ENCODE measurements around the gene PCDHGA10. TPM values are rescaled to one million over a fixed set of nuclear protein-coding genes. Genes with fewer than 3 reads are reported as not detected.

PCDHGA10 gene
- total RNA-seq, 1 donor from 2014 or later = 3.4 TPM

Other genes starting within 250 kb of the PCDHGA10 start
- gene PCDHB7, start 240.3 kb upstream of the PCDHGA10 start, total RNA-seq = under 0.01 and 1.9 TPM in 2 replicates
- not detected in 2 replicates for gene PCDHB8, start 235.2 kb upstream of the PCDHGA10 start, total RNA-seq
- 0.08 and 0.13 TPM in 2 replicates for gene PCDHB16, start 230.6 kb upstream of the PCDHGA10 start, total RNA-seq
- 0.08 TPM in 1 of 2 replicates, not detected in the other for gene PCDHB9, start 225.8 kb upstream of the PCDHGA10 start, total RNA-seq
- gene PCDHB10, start 220.6 kb upstream of the PCDHGA10 start, total RNA-seq = 0.13 and 0.24 TPM in 2 replicates
- gene PCDHB11, start 213.4 kb upstream of the PCDHGA10 start, total RNA-seq = 0.13 and 1.7 TPM in 2 replicates
- gene PCDHB12, start 204.3 kb upstream of the PCDHGA10 start, total RNA-seq = 0.08 TPM in 1 of 2 replicates, not detected in the other
- gene PCDHB13, start 199.1 kb upstream of the PCDHGA10 start, total RNA-seq = 0.26 and 1.0 TPM in 2 replicates
- gene PCDHB14, start 189.6 kb upstream of the PCDHGA10 start, total RNA-seq = 1.4 TPM in 1 of 2 replicates, not detected in the other
- under 0.01 and 0.48 TPM in 2 replicates for gene PCDHB15, start 167.6 kb upstream of the PCDHGA10 start, total RNA-seq
- not detected in 2 replicates for gene SLC25A2, start 108.9 kb upstream of the PCDHGA10 start, total RNA-seq
- gene TAF7, start 92.2 kb upstream of the PCDHGA10 start, total RNA-seq = 45.3 and 69.6 TPM in 2 replicates
- gene PCDHGA1, start 82.5 kb upstream of the PCDHGA10 start, total RNA-seq = 0.13 and 0.64 TPM in 2 replicates
- 0.39 and 3.8 TPM in 2 replicates for gene PCDHGA2, start 74.2 kb upstream of the PCDHGA10 start, total RNA-seq
- gene PCDHGA3, start 69.2 kb upstream of the PCDHGA10 start, total RNA-seq = 0.65 and 0.72 TPM in 2 replicates
- 0.39 and 2.2 TPM in 2 replicates for gene PCDHGB1, start 62.9 kb upstream of the PCDHGA10 start, total RNA-seq
- 0.78 and 6.0 TPM in 2 replicates for gene PCDHGA4, start 58.0 kb upstream of the PCDHGA10 start, total RNA-seq
- 0.39 and 3.0 TPM in 2 replicates for gene PCDHGB2, start 53.0 kb upstream of the PCDHGA10 start, total RNA-seq
- 0.13 and 1.3 TPM in 2 replicates for gene PCDHGA5, start 48.8 kb upstream of the PCDHGA10 start, total RNA-seq
- 0.39 and 6.1 TPM in 2 replicates for gene PCDHGB3, start 42.7 kb upstream of the PCDHGA10 start, total RNA-seq
- gene PCDHGA6, start 39.1 kb upstream of the PCDHGA10 start, total RNA-seq = 1.0 and 3.0 TPM in 2 replicates
- gene PCDHGA7, start 30.2 kb upstream of the PCDHGA10 start, total RNA-seq = 0.65 and 4.0 TPM in 2 replicates
- gene PCDHGB4, start 25.3 kb upstream of the PCDHGA10 start, total RNA-seq = 3.7 and 9.3 TPM in 2 replicates
- 0.65 and 1.2 TPM in 2 replicates for gene PCDHGA8, start 20.4 kb upstream of the PCDHGA10 start, total RNA-seq
- 7.6 and 13.0 TPM in 2 replicates for gene PCDHGB5, start 15.0 kb upstream of the PCDHGA10 start, total RNA-seq
- 1.4 and 7.8 TPM in 2 replicates for gene PCDHGA9, start 10.2 kb upstream of the PCDHGA10 start, total RNA-seq
- 1.2 and 5.7 TPM in 2 replicates for gene PCDHGB6, start 5.0 kb upstream of the PCDHGA10 start, total RNA-seq
- 7.2 and 23.6 TPM in 2 replicates for gene PCDHGB7, start 4.7 kb downstream of the PCDHGA10 start, total RNA-seq
- gene PCDHGA11, start 8.1 kb downstream of the PCDHGA10 start, total RNA-seq = 5.9 and 13.7 TPM in 2 replicates
- 10.2 and 17.4 TPM in 2 replicates for gene PCDHGA12, start 17.5 kb downstream of the PCDHGA10 start, total RNA-seq
- gene PCDHGC3, start 63.0 kb downstream of the PCDHGA10 start, total RNA-seq = 51.5 and 161 TPM in 2 replicates
- 0.13 and 3.1 TPM in 2 replicates for gene PCDHGC4, start 72.0 kb downstream of the PCDHGA10 start, total RNA-seq
- 0.78 and 1.1 TPM in 2 replicates for gene PCDHGC5, start 76.1 kb downstream of the PCDHGA10 start, total RNA-seq
- 25.1 and 49.1 TPM in 2 replicates for gene DIAPH1, start 206.0 kb downstream of the PCDHGA10 start, total RNA-seq
- 49.8 and 53.3 TPM in 2 replicates for gene HDAC3, start 223.9 kb downstream of the PCDHGA10 start, total RNA-seq
- gene RELL2, start 224.0 kb downstream of the PCDHGA10 start, total RNA-seq = 2.4 and 3.7 TPM in 2 replicates
- gene FCHSD1, start 238.4 kb downstream of the PCDHGA10 start, total RNA-seq = 11.1 and 12.2 TPM in 2 replicates